Measurements from ENCODE around the gene ZFP91. TPM values are rescaled to one million over a fixed set of nuclear protein-coding genes. Genes with fewer than 3 reads are reported as not detected.

The ZFP91 gene
- total RNA-seq, 1 donor from 2014 or later: 27.7 TPM

DNA sequence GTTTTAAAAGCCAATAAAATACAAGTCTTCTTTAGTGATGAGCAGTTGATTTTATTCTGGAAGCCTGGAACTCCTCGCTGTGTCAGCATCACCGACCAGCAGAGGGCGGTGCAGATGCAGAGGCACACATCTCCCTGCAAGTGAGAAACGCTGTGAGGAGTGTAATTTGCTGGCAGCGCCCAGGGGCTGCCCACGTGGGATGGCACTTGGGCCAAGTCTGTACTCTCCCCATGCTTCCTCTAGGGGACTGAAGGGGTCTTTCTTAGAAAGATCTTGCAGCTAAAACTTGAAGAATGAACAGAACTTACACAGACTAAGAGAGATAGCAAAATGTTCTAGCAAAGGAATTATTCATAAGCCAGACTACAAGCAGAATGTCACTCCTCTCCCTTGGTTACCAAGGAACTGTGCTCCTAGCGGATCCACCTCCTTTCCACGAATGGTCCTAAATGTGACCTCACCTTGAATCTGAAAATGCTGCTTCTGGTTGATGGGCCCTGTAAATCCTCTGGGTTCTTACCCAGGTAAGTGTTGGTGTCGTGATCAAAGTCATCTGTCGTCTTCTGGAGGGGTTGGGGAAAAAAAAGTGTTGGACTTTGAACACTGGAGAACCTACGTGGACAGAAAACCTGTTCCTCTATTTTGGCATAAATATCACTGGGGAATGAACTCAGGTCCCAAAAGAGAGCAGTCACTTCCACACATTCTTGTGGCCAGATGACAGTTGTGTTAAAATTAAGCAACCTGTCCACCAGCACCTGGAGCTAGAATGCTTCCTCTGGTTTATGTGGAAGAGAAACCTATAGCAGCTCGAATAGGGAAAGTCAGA lies 75.4 kb downstream of the ZFP91 start:
- H3K9me3 ChIP-seq (ENCODE audit: control insufficient read depth in 3 of 3, low read length in 3 of 3): no peaks in the 10 kb centered on the region
- no peaks in the 10 kb centered on the region for H3K36me3 ChIP-seq (ENCODE audit: control insufficient read depth in 3 of 3, insufficient read depth in 3 of 3, low read length in 3 of 3)
- no peak overlapping the region for H3K27ac ChIP-seq (ENCODE audit: low read depth, low read length)
- no peak overlapping the region for H3K9ac ChIP-seq (ENCODE audit: low read depth in 1 of 3, low read length in 3 of 3)
- H3K27me3 ChIP-seq (ENCODE audit: control insufficient read depth in 3 of 3, insufficient read depth in 3 of 3, low read length in 3 of 3): no peaks in the 10 kb centered on the region
- peaks cover 0 to 3% (median 0%) of the 10 kb centered on the region in 3 donors for H3K4me1 ChIP-seq (ENCODE audit: control insufficient read depth in 3 of 3, insufficient read depth in 3 of 3, low read length in 3 of 3)
- H3K4me3 ChIP-seq (ENCODE audit: low read length in 3 of 3): no peak overlapping the region

DNA sequence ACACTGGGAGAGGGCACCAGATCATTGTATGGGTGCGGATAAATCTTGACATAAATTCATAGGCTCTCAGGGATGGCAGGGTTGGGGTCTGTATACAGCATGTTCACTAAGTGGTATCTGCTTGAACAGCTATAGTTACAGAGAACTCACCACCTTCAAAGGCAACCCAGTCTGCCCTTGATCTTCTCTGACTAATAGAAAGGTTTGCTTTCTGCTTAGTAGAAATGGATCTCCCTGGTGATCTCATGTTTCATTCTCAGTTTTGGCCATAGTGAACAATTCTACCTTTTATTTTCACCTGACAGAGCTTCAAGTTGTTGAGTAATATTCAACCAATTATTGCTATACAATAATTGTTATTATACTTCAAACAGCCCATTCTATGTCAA lies 76.0 kb downstream of the ZFP91 start:
- Histone ChIP-seq H3K4me1 (ENCODE audit: control insufficient read depth in 3 of 3, insufficient read depth in 3 of 3, low read length in 3 of 3) (peaks cover 0 to 3% (median 0%) of the 10 kb centered on the region in 3 donors), H3K9me3 (ENCODE audit: control insufficient read depth in 3 of 3, low read length in 3 of 3) (no peaks in the 10 kb centered on the region), H3K9ac (ENCODE audit: low read depth in 1 of 3, low read length in 3 of 3) (no peak overlapping the region), H3K4me3 (ENCODE audit: low read length in 3 of 3) (no peak overlapping the region), H3K27ac (ENCODE audit: low read depth, low read length) (no peak overlapping the region), H3K27me3 (ENCODE audit: control insufficient read depth in 3 of 3, insufficient read depth in 3 of 3, low read length in 3 of 3) (no peaks in the 10 kb centered on the region), H3K36me3 (ENCODE audit: control insufficient read depth in 3 of 3, insufficient read depth in 3 of 3, low read length in 3 of 3) (no peaks in the 10 kb centered on the region)

- Histone ChIP-seq H3K4me1 (ENCODE audit: control insufficient read depth in 3 of 3, insufficient read depth in 3 of 3, low read length in 3 of 3) (peaks cover 0 to 3% (median 0%) of the 10 kb centered on the region in 3 donors), H3K9me3 (ENCODE audit: control insufficient read depth in 3 of 3, low read length in 3 of 3) (no peaks in the 10 kb centered on the region), H3K4me3 (ENCODE audit: low read length in 3 of 3) (no peak overlapping the region), H3K9ac (ENCODE audit: low read depth in 1 of 3, low read length in 3 of 3) (no peak overlapping the region), H3K27me3 (ENCODE audit: control insufficient read depth in 3 of 3, insufficient read depth in 3 of 3, low read length in 3 of 3) (no peaks in the 10 kb centered on the region), H3K27ac (ENCODE audit: low read depth, low read length) (no peak overlapping the region), H3K36me3 (ENCODE audit: control insufficient read depth in 3 of 3, insufficient read depth in 3 of 3, low read length in 3 of 3) (no peaks in the 10 kb centered on the region)
Observed at GRCh38 chr11:58656348-58656747, 77.5 kb downstream of the ZFP91 start.

- H3K27ac ChIP-seq (ENCODE audit: low read depth, low read length): no peak overlapping the region
Observed at GRCh38 chr11:58658623-58659022, 79.8 kb downstream of the ZFP91 start.

DNA sequence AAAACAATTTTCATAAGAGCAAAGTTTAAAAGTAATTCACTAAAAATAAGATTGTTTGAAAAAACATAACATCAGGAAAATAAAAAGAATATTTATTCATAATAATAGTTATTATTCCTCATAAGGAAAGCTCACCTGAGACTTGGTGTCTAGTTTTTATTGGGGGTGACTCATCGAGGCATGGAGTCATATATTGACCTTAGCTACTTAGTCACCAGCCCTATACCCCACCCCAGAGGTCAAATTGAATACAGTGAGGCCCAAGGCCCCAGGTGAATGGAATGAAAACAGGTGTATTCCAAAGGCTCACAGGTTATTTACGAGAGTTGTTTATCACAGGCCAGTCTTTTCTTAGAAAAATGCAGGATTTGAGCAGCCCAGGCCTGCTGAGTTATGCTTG lies 80.5 kb downstream of the ZFP91 start:
- no peak overlapping the region for H3K9ac ChIP-seq (ENCODE audit: low read depth in 1 of 3, low read length in 3 of 3)
- H3K9me3 ChIP-seq (ENCODE audit: control insufficient read depth in 3 of 3, low read length in 3 of 3): no peaks in the 10 kb centered on the region
- no peak overlapping the region for H3K4me3 ChIP-seq (ENCODE audit: low read length in 3 of 3)
- no peaks in the 10 kb centered on the region for H3K27me3 ChIP-seq (ENCODE audit: control insufficient read depth in 3 of 3, insufficient read depth in 3 of 3, low read length in 3 of 3)
- no peak overlapping the region for H3K27ac ChIP-seq (ENCODE audit: low read depth, low read length)
- no peaks in the 10 kb centered on the region for H3K4me1 ChIP-seq (ENCODE audit: control insufficient read depth in 3 of 3, insufficient read depth in 3 of 3, low read length in 3 of 3)
- H3K36me3 ChIP-seq (ENCODE audit: control insufficient read depth in 3 of 3, insufficient read depth in 3 of 3, low read length in 3 of 3): no peaks in the 10 kb centered on the region

More at GRCh38 chr11:58658623-58659022, 79.8 kb downstream of the ZFP91 start:
- H3K4me1 ChIP-seq (ENCODE audit: control insufficient read depth in 3 of 3, insufficient read depth in 3 of 3, low read length in 3 of 3): peaks cover 0 to 3% (median 0%) of the 10 kb centered on the region in 3 donors
- no peaks in the 10 kb centered on the region for H3K27me3 ChIP-seq (ENCODE audit: control insufficient read depth in 3 of 3, insufficient read depth in 3 of 3, low read length in 3 of 3)
- no peaks in the 10 kb centered on the region for H3K9me3 ChIP-seq (ENCODE audit: control insufficient read depth in 3 of 3, low read length in 3 of 3)
- no peak overlapping the region for H3K4me3 ChIP-seq (ENCODE audit: low read length in 3 of 3)
- H3K9ac ChIP-seq (ENCODE audit: low read depth in 1 of 3, low read length in 3 of 3): no peak overlapping the region
- no peaks in the 10 kb centered on the region for H3K36me3 ChIP-seq (ENCODE audit: control insufficient read depth in 3 of 3, insufficient read depth in 3 of 3, low read length in 3 of 3)

GRCh38 chr11:58659910-58660570 lies 81.2 kb downstream of the ZFP91 start:
- no peaks in the 10 kb centered on the region for H3K36me3 ChIP-seq (ENCODE audit: control insufficient read depth in 3 of 3, insufficient read depth in 3 of 3, low read length in 3 of 3)
- no peaks in the 10 kb centered on the region for H3K9me3 ChIP-seq (ENCODE audit: control insufficient read depth in 3 of 3, low read length in 3 of 3)
- H3K27ac ChIP-seq (ENCODE audit: low read depth, low read length): no peak overlapping the region
- no peaks in the 10 kb centered on the region for H3K4me1 ChIP-seq (ENCODE audit: control insufficient read depth in 3 of 3, insufficient read depth in 3 of 3, low read length in 3 of 3)
- H3K4me3 ChIP-seq (ENCODE audit: low read length in 3 of 3): no peak overlapping the region
- no peak overlapping the region for H3K9ac ChIP-seq (ENCODE audit: low read depth in 1 of 3, low read length in 3 of 3)
- H3K27me3 ChIP-seq (ENCODE audit: control insufficient read depth in 3 of 3, insufficient read depth in 3 of 3, low read length in 3 of 3): no peaks in the 10 kb centered on the region

Other genes with a start within 250 kb of the ZFP91 start
- not detected for gene OR5B17, start 220.0 kb upstream of the ZFP91 start, total RNA-seq
- gene OR5B3, start 172.2 kb upstream of the ZFP91 start, total RNA-seq: not detected
- gene OR5B2, start 150.9 kb upstream of the ZFP91 start, total RNA-seq: not detected
- gene OR5B12, start 136.8 kb upstream of the ZFP91 start, total RNA-seq: not detected
- gene OR5B21, start 71.0 kb upstream of the ZFP91 start, total RNA-seq: not detected
- 4.2 TPM for gene LPXN, start 3.2 kb upstream of the ZFP91 start, total RNA-seq
- 1.6 TPM for gene CNTF, start 43.6 kb downstream of the ZFP91 start, total RNA-seq
- gene GLYAT, start 152.9 kb downstream of the ZFP91 start, total RNA-seq: not detected

Data from skeletal muscle tissue (tissue), 4 donors.